ENCODE data around the gene ZNF610. TPM values are rescaled to one million over a fixed set of nuclear protein-coding genes. Genes with fewer than 3 reads are reported as not detected.

Gene ZNF610
- total RNA-seq, 1 experiment from 2014 or later = not detected

DNA sequence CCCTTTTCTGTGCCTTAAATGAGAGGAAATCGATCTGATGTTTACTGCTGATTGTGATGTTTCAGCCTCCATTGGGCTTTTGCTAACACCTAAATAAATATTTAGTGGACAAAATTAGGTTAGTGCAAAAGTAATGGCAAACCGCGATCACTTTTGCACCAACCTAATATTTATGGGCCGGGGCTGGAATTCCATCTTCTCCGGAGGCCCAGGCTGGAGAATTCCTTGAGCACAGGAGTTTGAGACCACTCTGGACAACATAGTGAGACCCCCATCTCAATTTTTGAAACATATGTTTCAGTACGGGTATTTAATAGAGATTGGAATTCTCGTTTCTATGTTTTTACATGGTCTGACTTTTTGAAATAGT, 34.3 kb downstream of the ZNF610 start:
- TF ChIP-seq TCF7L2 (IDR thresholded peaks at IDR 0.05; ENCODE audit: low read depth, low read length) (no peak), POLR2AphosphoS5 (IDR thresholded peaks at IDR 0.05; ENCODE audit: low read depth, low read length) (no peak), CTCF (IDR thresholded peaks at IDR 0.05) (no peak)
- H3K36me3 ChIP-seq (ENCODE audit: control insufficient read depth, insufficient read depth, low read length) = no peaks in the 10 kb centered on the region
- peak overlapping the region; percentile 89 for H3K27ac ChIP-seq (ENCODE audit: low read length)
- CTCF ChIA-PET = no interaction called here
- in situ Hi-C loops (cut with HindIII; ENCODE audit: low pct_unique_long_range_greater_than_20kb, low sequenced_read_pairs) (no loop called here), intact Hi-C loops (cut with micrococcal nuclease; ENCODE audit: unreplicated experiment) (no loop called here)
- H3K4me3 ChIP-seq (ENCODE audit: low read depth in 2 of 2, low read length in 2 of 2) = peak overlapping the region; percentile 73 to 91
- H3K9me3 ChIP-seq (ENCODE audit: control insufficient read depth, insufficient read depth, low read depth, low read length) = peaks cover 9% of the 10 kb centered on the region; the same call in 1 of the 2 replicates
- no peaks in the 10 kb centered on the region for H3K4me1 ChIP-seq (ENCODE audit: control insufficient read depth, insufficient read depth, low read length)
- POLR2A ChIA-PET = no interaction called here
- DNase-seq (ENCODE audit: low read depth, low spot score) = no peak
- no TSS peak for BruUV-seq (replicated peaks)
- ATAC-seq = no peak
- no peaks in the 10 kb centered on the region for H3K27me3 ChIP-seq (ENCODE audit: control insufficient read depth, insufficient read depth, low read length)

DNA sequence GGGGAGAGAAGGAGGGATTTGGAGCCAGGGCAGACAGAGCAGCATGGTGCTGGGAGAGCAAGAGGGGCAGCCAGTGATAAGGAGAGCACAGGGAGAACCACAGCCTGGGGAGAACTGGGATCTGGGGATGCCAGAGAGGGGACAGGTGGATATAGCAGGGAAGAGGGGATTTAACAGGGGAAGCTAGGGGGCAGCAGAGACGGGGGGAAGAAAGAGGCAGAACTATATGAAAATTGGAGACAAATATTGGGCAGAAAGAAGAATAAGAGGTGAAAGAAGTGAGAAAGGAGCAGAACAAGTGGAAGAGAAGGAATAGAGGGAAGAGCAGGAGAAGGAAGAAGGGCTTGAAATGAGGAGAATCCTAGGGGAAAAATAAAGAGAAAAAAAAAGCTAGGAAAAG, 55.1 kb downstream of the ZNF610 start:
- no peak overlapping the region for H3K27ac ChIP-seq (ENCODE audit: low read length)
- H3K27me3 ChIP-seq (ENCODE audit: control insufficient read depth, insufficient read depth, low read length) = no peaks in the 10 kb centered on the region
- H3K36me3 ChIP-seq (ENCODE audit: control insufficient read depth, insufficient read depth, low read length) = no peaks in the 10 kb centered on the region
- H3K4me3 ChIP-seq (ENCODE audit: low read depth in 2 of 2, low read length in 2 of 2) = no peak overlapping the region
- POLR2A ChIA-PET = no interaction called here
- in situ Hi-C loops (cut with HindIII; ENCODE audit: low pct_unique_long_range_greater_than_20kb, low sequenced_read_pairs) (no loop called here), intact Hi-C loops (cut with micrococcal nuclease; ENCODE audit: unreplicated experiment) (no loop called here)
- H3K9me3 ChIP-seq (ENCODE audit: control insufficient read depth, insufficient read depth, low read depth, low read length) = peaks cover 8% of the 10 kb centered on the region; the same call in 1 of the 2 replicates
- BruUV-seq (replicated peaks) = no TSS peak
- ATAC-seq = no peak
- CTCF ChIA-PET = interaction anchor here (0.6 kb wide), 2 partner anchors 22 to 511 kb away, joined by 3 to 4 read pairs; partner anchors contain the start of gene ZNF880
- TF ChIP-seq CTCF (IDR thresholded peaks at IDR 0.05) = no peak
- TF ChIP-seq POLR2AphosphoS5 (IDR thresholded peaks at IDR 0.05; ENCODE audit: low read depth, low read length) = no peak
- TF ChIP-seq, protein P1, sequence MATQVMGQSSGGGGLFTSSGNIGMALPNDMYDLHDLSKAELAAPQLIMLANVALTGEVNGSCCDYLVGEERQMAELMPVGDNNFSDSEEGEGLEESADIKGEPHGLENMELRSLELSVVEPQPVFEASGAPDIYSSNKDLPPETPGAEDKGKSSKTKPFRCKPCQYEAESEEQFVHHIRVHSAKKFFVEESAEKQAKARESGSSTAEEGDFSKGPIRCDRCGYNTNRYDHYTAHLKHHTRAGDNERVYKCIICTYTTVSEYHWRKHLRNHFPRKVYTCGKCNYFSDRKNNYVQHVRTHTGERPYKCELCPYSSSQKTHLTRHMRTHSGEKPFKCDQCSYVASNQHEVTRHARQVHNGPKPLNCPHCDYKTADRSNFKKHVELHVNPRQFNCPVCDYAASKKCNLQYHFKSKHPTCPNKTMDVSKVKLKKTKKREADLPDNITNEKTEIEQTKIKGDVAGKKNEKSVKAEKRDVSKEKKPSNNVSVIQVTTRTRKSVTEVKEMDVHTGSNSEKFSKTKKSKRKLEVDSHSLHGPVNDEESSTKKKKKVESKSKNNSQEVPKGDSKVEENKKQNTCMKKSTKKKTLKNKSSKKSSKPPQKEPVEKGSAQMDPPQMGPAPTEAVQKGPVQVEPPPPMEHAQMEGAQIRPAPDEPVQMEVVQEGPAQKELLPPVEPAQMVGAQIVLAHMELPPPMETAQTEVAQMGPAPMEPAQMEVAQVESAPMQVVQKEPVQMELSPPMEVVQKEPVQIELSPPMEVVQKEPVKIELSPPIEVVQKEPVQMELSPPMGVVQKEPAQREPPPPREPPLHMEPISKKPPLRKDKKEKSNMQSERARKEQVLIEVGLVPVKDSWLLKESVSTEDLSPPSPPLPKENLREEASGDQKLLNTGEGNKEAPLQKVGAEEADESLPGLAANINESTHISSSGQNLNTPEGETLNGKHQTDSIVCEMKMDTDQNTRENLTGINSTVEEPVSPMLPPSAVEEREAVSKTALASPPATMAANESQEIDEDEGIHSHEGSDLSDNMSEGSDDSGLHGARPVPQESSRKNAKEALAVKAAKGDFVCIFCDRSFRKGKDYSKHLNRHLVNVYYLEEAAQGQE (IDR thresholded peaks at IDR 0.05; ENCODE audit: insufficient read depth in 1 of 2, low read depth in 2 of 2, low read length in 1 of 2) = no peak
- no peak for TF ChIP-seq TCF7L2 (IDR thresholded peaks at IDR 0.05; ENCODE audit: low read depth, low read length)
- TF ChIP-seq SIN3A (IDR thresholded peaks at IDR 0.05; ENCODE audit: borderline replicate concordance, insufficient read depth, low read depth, low read length) = no peak
- no peaks in the 10 kb centered on the region for H3K4me1 ChIP-seq (ENCODE audit: control insufficient read depth, insufficient read depth, low read length)
- no peak for DNase-seq (ENCODE audit: low read depth, low spot score)

Measured in Panc1 (cell line).